Globus pallidus (tissue), 1 donor: ENCODE results near the gene SH3BP5.

Experiments used
- DNase-seq: peaks from one replicate; pipeline ENCODE4 v3.0.0-alpha.2; 2015; ENCODE audit warnings: low spot score

SH3BP5 gene

GRCh38 chr3:15243822-15244482, 88.4 kb downstream of the SH3BP5 start:
- no peak for DNase-seq

- peak; percentile 23 for DNase-seq
Observed at GRCh38 chr3:15241341-15241740, 91.0 kb downstream of the SH3BP5 start.

- no peak for DNase-seq
Observed at GRCh38 chr3:15229262-15229661, 103.1 kb downstream of the SH3BP5 start.

- DNase-seq = no peak
Observed at GRCh38 chr3:15228147-15228546, 104.2 kb downstream of the SH3BP5 start.

- DNase-seq = peak; percentile 49
Observed at GRCh38 chr3:15223685-15224572, 108.5 kb downstream of the SH3BP5 start.

- DNase-seq = no peak
Observed at GRCh38 chr3:15221574-15222217, 110.7 kb downstream of the SH3BP5 start.

GRCh38 chr3:15220661-15221060, 111.7 kb downstream of the SH3BP5 start:
- no peak for DNase-seq

GRCh38 chr3:15220056-15220455, 112.3 kb downstream of the SH3BP5 start:
- DNase-seq = no peak

GRCh38 chr3:15218689-15219088, 113.7 kb downstream of the SH3BP5 start:
- DNase-seq = no peak

- no peak for DNase-seq
Observed at GRCh38 chr3:15217841-15218267, 114.5 kb downstream of the SH3BP5 start.

GRCh38 chr3:15217011-15217671, 115.2 kb downstream of the SH3BP5 start:
- no peak for DNase-seq

- DNase-seq = no peak
Observed at GRCh38 chr3:15216501-15216900, 115.9 kb downstream of the SH3BP5 start.

- no peak for DNase-seq
Observed at GRCh38 chr3:15215996-15216395, 116.4 kb downstream of the SH3BP5 start.

- no peak for DNase-seq
Observed at GRCh38 chr3:15214758-15215157, 117.6 kb downstream of the SH3BP5 start.

GRCh38 chr3:15211937-15212336, 120.4 kb downstream of the SH3BP5 start:
- DNase-seq = no peak

- DNase-seq = no peak
Observed at GRCh38 chr3:15207836-15208504, 124.4 kb downstream of the SH3BP5 start.

GRCh38 chr3:15206662-15207576, 125.5 kb downstream of the SH3BP5 start:
- no peak for DNase-seq

- DNase-seq = peak; percentile 93
Observed at GRCh38 chr3:15205934-15206661, 126.3 kb downstream of the SH3BP5 start, which contains the start of gene CAPN7. Gene CAPN7, plus strand, starts transcription at chr3:15206246. Its CDS starts 250 bp downstream, at chr3:15206496.

- no peak for DNase-seq
Observed at GRCh38 chr3:15205482-15205933, 126.9 kb downstream of the SH3BP5 start.
